Sigmoid colon (tissue), 3 donors: ENCODE results near the gene TSPAN18.

Source experiments
- POLR2A ChIP-seq, 2 donors: fragments of 450-650 bp; IDR thresholded peaks; one replicate each; pipeline ENCODE4 v1.6.1; 2016; ENCODE audit warnings: antibody characterized with exemption in 2 of 2, mild to moderate bottlenecking in 2 of 2, moderate library complexity in 2 of 2
- TF ChIP-seq, protein P1 (sequence below), 4 experiments: fragments of 450-650 bp in 3 of 4; fragments of 200-600 bp in 1 of 4; IDR thresholded peaks; one replicate each; pipeline ENCODE4 v1.5.1; 2016 to 2019; ENCODE audit warnings: antibody characterized with exemption in 4 of 4, mild to moderate bottlenecking in 3 of 4, moderate library complexity in 2 of 4

- TF ChIP-seq, protein P1, sequence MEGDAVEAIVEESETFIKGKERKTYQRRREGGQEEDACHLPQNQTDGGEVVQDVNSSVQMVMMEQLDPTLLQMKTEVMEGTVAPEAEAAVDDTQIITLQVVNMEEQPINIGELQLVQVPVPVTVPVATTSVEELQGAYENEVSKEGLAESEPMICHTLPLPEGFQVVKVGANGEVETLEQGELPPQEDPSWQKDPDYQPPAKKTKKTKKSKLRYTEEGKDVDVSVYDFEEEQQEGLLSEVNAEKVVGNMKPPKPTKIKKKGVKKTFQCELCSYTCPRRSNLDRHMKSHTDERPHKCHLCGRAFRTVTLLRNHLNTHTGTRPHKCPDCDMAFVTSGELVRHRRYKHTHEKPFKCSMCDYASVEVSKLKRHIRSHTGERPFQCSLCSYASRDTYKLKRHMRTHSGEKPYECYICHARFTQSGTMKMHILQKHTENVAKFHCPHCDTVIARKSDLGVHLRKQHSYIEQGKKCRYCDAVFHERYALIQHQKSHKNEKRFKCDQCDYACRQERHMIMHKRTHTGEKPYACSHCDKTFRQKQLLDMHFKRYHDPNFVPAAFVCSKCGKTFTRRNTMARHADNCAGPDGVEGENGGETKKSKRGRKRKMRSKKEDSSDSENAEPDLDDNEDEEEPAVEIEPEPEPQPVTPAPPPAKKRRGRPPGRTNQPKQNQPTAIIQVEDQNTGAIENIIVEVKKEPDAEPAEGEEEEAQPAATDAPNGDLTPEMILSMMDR (IDR thresholded peaks at IDR 0.05), result no peak
- no peak for TF ChIP-seq POLR2A (IDR thresholded peaks at IDR 0.05)
Measured at GRCh38 chr11:44859528-44859925, 132.8 kb downstream of the TSPAN18 start.
